Activated naive CD4-positive, alpha-beta T cell treated with Interleukin-2 at 50 U/mL for 16 hours (primary cell): ENCODE measurements around the gene GRSF1.
"Not testable (repeated sequence)": the region's sequence is repeated elsewhere in the genome, so short reads cannot be mapped to it uniquely, and the experiment has no call there.

Experiments used
- DNase-seq: peaks from one replicate; pipeline ENCODE4 v3.0.0-alpha.2; 2020

Gene GRSF1

GRCh38 chr4:70831293-70831692 lies 8.4 kb downstream of the GRSF1 start:
- no peak for DNase-seq

GRCh38 chr4:70830054-70830453 lies 9.6 kb downstream of the GRSF1 start:
- DNase-seq, result no peak

GRCh38 chr4:70829492-70829891 lies 10.2 kb downstream of the GRSF1 start:
- no peak for DNase-seq

GRCh38 chr4:70829015-70829414 lies 10.7 kb downstream of the GRSF1 start:
- DNase-seq, result no peak

- DNase-seq, result no peak
Observed at GRCh38 chr4:70818921-70819320, 20.8 kb downstream of the GRSF1 start.

GRCh38 chr4:70818173-70818855 lies 21.4 kb downstream of the GRSF1 start:
- DNase-seq, result no peak

GRCh38 chr4:70816894-70817293 lies 22.8 kb downstream of the GRSF1 start:
- DNase-seq, result no peak

GRCh38 chr4:70815370-70815769 lies 24.3 kb downstream of the GRSF1 start:
- no peak for DNase-seq

GRCh38 chr4:70808151-70808550 lies 31.5 kb downstream of the GRSF1 start:
- DNase-seq, result no peak

GRCh38 chr4:70802928-70803580 lies 36.6 kb downstream of the GRSF1 start:
- DNase-seq, result no peak

- DNase-seq, result no peak
Observed at GRCh38 chr4:70801265-70801809, 38.4 kb downstream of the GRSF1 start.

GRCh38 chr4:70793626-70794025 lies 46.1 kb downstream of the GRSF1 start:
- DNase-seq, result no peak

GRCh38 chr4:70788733-70789132 lies 51.0 kb downstream of the GRSF1 start:
- no peak for DNase-seq

GRCh38 chr4:70787496-70787895 lies 52.2 kb downstream of the GRSF1 start:
- DNase-seq, result no peak

- no peak for DNase-seq
Observed at GRCh38 chr4:70783096-70783495, 56.6 kb downstream of the GRSF1 start.

- no peak for DNase-seq
Observed at GRCh38 chr4:70778888-70779422, 60.7 kb downstream of the GRSF1 start.

GRCh38 chr4:70772929-70773555 lies 66.6 kb downstream of the GRSF1 start:
- DNase-seq, result no peak

GRCh38 chr4:70769396-70769795 lies 70.3 kb downstream of the GRSF1 start:
- not testable (repeated sequence) for DNase-seq

GRCh38 chr4:70768301-70768948 lies 71.3 kb downstream of the GRSF1 start:
- no peak for DNase-seq
